ENCODE data around the gene MYBPC2. TPM values are rescaled to one million over a fixed set of nuclear protein-coding genes. Genes with fewer than 3 reads are reported as not detected.
"Not testable (repeated sequence)": the region's sequence is repeated elsewhere in the genome, so short reads cannot be mapped to it uniquely, and the experiment has no call there.

MYBPC2 gene
- total and polyA plus RNA-seq, 12 donors: 0.01 to 0.35 (median 0.13) TPM; not detected in 9

GRCh38 chr19:50435627-50436026 lies 2.9 kb downstream of the MYBPC2 start:
- no peak overlapping the region for H3K27ac ChIP-seq

GRCh38 chr19:50437862-50438449 lies 5.3 kb downstream of the MYBPC2 start:
- no peaks in the 10 kb centered on the region for H3K36me3 ChIP-seq

More at GRCh38 chr19:50435627-50436026, 2.9 kb downstream of the MYBPC2 start:
- no peaks in the 10 kb centered on the region for H3K9me3 ChIP-seq
- H3K4me1 ChIP-seq: peaks cover 0 to 22% (median 15%) of the 10 kb centered on the region in 9 donors
- intact Hi-C loops (cut with DNase I): no loop called here
- peaks cover 0 to 36% (median 11%) of the 10 kb centered on the region in 7 donors for H3K27me3 ChIP-seq
- H3K4me3 ChIP-seq: no peak overlapping the region
- DNase-seq (no peak), ATAC-seq (no peak)
- 71 to 74% methylated on average over 12 of the region's 12 CpGs for WGBS, 2 donors
- no peaks in the 10 kb centered on the region for H3K36me3 ChIP-seq
- no peak for TF ChIP-seq CTCF (IDR thresholded peaks at IDR 0.05)

GRCh38 chr19:50439130-50439529 lies 6.4 kb downstream of the MYBPC2 start:
- H3K27ac ChIP-seq; ATAC-seq; DNase-seq; intact Hi-C loops (cut with DNase I); H3K4me1 ChIP-seq; H3K27me3 ChIP-seq; H3K4me3 ChIP-seq; H3K9me3 ChIP-seq; H3K36me3 ChIP-seq: not testable (repeated sequence)
- 60 to 64% methylated on average over 2 of the region's 2 CpGs for WGBS, 2 donors

More at GRCh38 chr19:50437862-50438449, 5.3 kb downstream of the MYBPC2 start:
- 88 to 94% methylated on average over 5 of the region's 5 CpGs for WGBS, 2 donors
- no peak for DNase-seq
- Histone ChIP-seq H3K4me3 (no peak overlapping the region), H3K4me1 (peaks cover 0 to under 1% (median 0%) of the 10 kb centered on the region in 9 donors), H3K27ac (no peak overlapping the region), H3K27me3 (peaks cover 0 to 17% (median 1%) of the 10 kb centered on the region in 7 donors), H3K9me3 (no peaks in the 10 kb centered on the region)
- ATAC-seq: no peak
- intact Hi-C loops (cut with DNase I): no loop called here
- no peak for TF ChIP-seq CTCF (IDR thresholded peaks at IDR 0.05)

GRCh38 chr19:50444059-50444458 lies 11.4 kb downstream of the MYBPC2 start:
- H3K27me3 ChIP-seq: peaks cover 0 to 5% (median 0%) of the 10 kb centered on the region in 7 donors
- TF ChIP-seq CTCF (IDR thresholded peaks at IDR 0.05): no peak
- no peaks in the 10 kb centered on the region for H3K36me3 ChIP-seq
- intact Hi-C loops (cut with DNase I): no loop called here
- ATAC-seq (no peak), DNase-seq (no peak)
- WGBS, 2 donors: 74 to 77% methylated on average over 1 of the region's 1 CpG
- no peak overlapping the region for H3K4me3 ChIP-seq
- peaks cover 0 to 5% (median 0%) of the 10 kb centered on the region in 11 donors for H3K9me3 ChIP-seq
- no peaks in the 10 kb centered on the region for H3K4me1 ChIP-seq
- H3K27ac ChIP-seq: no peak overlapping the region

- DNase-seq (no peak), ATAC-seq (no peak)
- H3K9me3 ChIP-seq: peaks cover 0 to 5% (median 0%) of the 10 kb centered on the region in 11 donors
- no peak overlapping the region for H3K27ac ChIP-seq
- intact Hi-C loops (cut with DNase I): no loop called here
- no peaks in the 10 kb centered on the region for H3K36me3 ChIP-seq
- H3K4me3 ChIP-seq: no peak overlapping the region
- H3K27me3 ChIP-seq: peaks cover 0 to 19% (median 9%) of the 10 kb centered on the region in 7 donors
- no peak for TF ChIP-seq CTCF (IDR thresholded peaks at IDR 0.05)
- 82 to 84% methylated on average over 5 of the region's 5 CpGs for WGBS, 2 donors
- no peaks in the 10 kb centered on the region for H3K4me1 ChIP-seq
Observed at GRCh38 chr19:50447053-50447452, 14.4 kb downstream of the MYBPC2 start.
